ENCODE results near the gene USP10. TPM values are rescaled to one million over a fixed set of nuclear protein-coding genes. Genes with fewer than 3 reads are reported as not detected.
A peak's percentile ranks its signal among the peaks of the same experiment; 100 is the strongest.

USP10 gene
- total RNA-seq, 4 donors from 2014 or later, result 31.7 to 56.1 (median 43.2) TPM

- TF ChIP-seq CTCF (IDR thresholded peaks at IDR 0.05) (no peak), EP300 (IDR thresholded peaks at IDR 0.05) (no peak), POLR2A (IDR thresholded peaks at IDR 0.05) (no peak)
- Histone ChIP-seq H3K36me3 (no peaks in the 10 kb centered on the region), H3K27me3 (no peaks in the 10 kb centered on the region), H3K4me1 (peaks cover 0 to 3% (median 0%) of the 10 kb centered on the region in 4 donors), H3K9me3 (no peaks in the 10 kb centered on the region), H3K4me3 (no peak overlapping the region), H3K27ac (no peak overlapping the region)
- DNase-seq (ENCODE audit: low spot score in 2 of 2), result no peak
- 70 to 83% methylated on average over 8 of the region's 8 CpGs for WGBS, 2 donors
Measured at GRCh38 chr16:84800158-84800978, 100.6 kb downstream of the USP10 start.

GRCh38 chr16:84803146-84803545, 103.3 kb downstream of the USP10 start:
- TF ChIP-seq POLR2A (IDR thresholded peaks at IDR 0.05) (no peak), CTCF (IDR thresholded peaks at IDR 0.05) (no peak), EP300 (IDR thresholded peaks at IDR 0.05) (no peak)
- 77 to 80% methylated on average over 9 of the region's 9 CpGs for WGBS, 2 donors
- no peak overlapping the region for H3K27ac ChIP-seq
- H3K9me3 ChIP-seq, result no peaks in the 10 kb centered on the region
- H3K36me3 ChIP-seq, result no peaks in the 10 kb centered on the region
- no peak for DNase-seq (ENCODE audit: low spot score in 2 of 2)
- H3K4me3 ChIP-seq, result no peak overlapping the region
- H3K4me1 ChIP-seq, result peaks cover 0 to 18% (median 8%) of the 10 kb centered on the region in 4 donors
- no peaks in the 10 kb centered on the region for H3K27me3 ChIP-seq

GRCh38 chr16:84804326-84804725, 104.5 kb downstream of the USP10 start:
- no peak for TF ChIP-seq EP300 (IDR thresholded peaks at IDR 0.05)
- no peak for TF ChIP-seq CTCF (IDR thresholded peaks at IDR 0.05)
- TF ChIP-seq POLR2A (IDR thresholded peaks at IDR 0.05), result no peak

DNA sequence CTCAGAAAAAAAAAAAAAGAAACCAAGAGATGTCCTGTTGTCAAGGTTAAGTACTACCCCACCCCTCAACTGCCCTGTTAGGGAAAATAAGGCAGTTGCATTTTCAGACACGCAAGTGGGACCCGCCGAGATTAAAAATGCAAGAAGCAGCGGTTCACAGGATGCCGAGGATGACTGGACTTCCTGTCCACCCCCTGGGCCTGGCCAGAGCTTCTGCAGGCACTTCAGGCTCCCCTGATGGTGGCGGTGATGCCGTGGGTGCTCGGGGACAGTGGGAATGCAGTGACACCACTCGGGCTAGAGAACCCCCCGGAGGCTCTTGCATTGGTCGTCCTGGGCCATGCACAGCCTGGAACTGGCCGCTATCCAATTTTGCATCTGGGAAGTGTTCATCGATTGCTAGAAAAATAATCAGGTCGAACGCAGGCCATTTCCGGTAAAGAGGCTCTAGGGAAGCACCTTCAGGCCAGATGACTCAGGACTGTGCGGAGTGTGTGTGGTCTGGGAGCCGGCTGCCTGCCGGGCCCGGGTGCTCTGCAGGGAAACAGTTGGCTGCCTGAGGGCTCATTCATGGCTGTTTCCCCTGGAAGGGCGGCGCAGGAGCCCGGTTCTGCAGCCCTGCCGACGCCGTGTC, 106.6 kb downstream of the USP10 start:
- Histone ChIP-seq H3K4me3 (peak overlapping the region in 1 of 4 donors; percentile 24), H3K27me3 (no peaks in the 10 kb centered on the region), H3K27ac (peak overlapping the region in 2 of 4 donors; percentile 52 to 55)

More at GRCh38 chr16:84804326-84804725, 104.5 kb downstream of the USP10 start:
- Histone ChIP-seq H3K9me3 (no peaks in the 10 kb centered on the region), H3K4me3 (no peak overlapping the region), H3K36me3 (no peaks in the 10 kb centered on the region), H3K27me3 (no peaks in the 10 kb centered on the region), H3K27ac (no peak overlapping the region), H3K4me1 (peaks cover 0 to 18% (median 8%) of the 10 kb centered on the region in 4 donors)
- 91% methylated on average over 10 of the region's 10 CpGs for WGBS, 2 donors
- no peak for DNase-seq (ENCODE audit: low spot score in 2 of 2)

More for the DNA sequence above, 106.6 kb downstream of the USP10 start:
- DNase-seq (ENCODE audit: low spot score in 2 of 2), result no peak
- peaks cover 0 to 33% (median 11%) of the 10 kb centered on the region in 4 donors for H3K4me1 ChIP-seq
- 39 to 53% methylated on average over 21 to 26 of the region's 26 CpGs for WGBS, 2 donors
- TF ChIP-seq CTCF (IDR thresholded peaks at IDR 0.05), result peak in 1 of 5 experiments; percentile 7
- no peak for TF ChIP-seq EP300 (IDR thresholded peaks at IDR 0.05)
- no peaks in the 10 kb centered on the region for H3K36me3 ChIP-seq
- no peaks in the 10 kb centered on the region for H3K9me3 ChIP-seq

Data from tibial nerve (tissue), 4 donors.